CD14-positive monocyte (primary cell): ENCODE results near the gene NUP107. TPM values are rescaled to one million over a fixed set of nuclear protein-coding genes. Genes with fewer than 3 reads are reported as not detected.

ENCODE experiments used
- DNase-seq, 3 donors: peaks; one replicate each; pipeline ENCODE4 v3.0.0-alpha.2; 2011 to 2022
- H2AFZ ChIP-seq: 2 replicates; pipeline ENCODE4 v1.6.0; 2012; ENCODE audit warnings: mild to moderate bottlenecking, low read depth, low read length, inconsistent platforms; ENCODE audit not compliant: insufficient read depth, poor library complexity, severe bottlenecking
- H3K27ac ChIP-seq, 2 donors: 1 replicate in 1 of 2; 2 replicates in 1 of 2; pipeline ENCODE4 v1.5.1; 2012 to 2013; ENCODE audit warnings: low read length in 2 of 2, control low read depth in 1 of 2, inconsistent platforms in 1 of 2, low read depth in 1 of 2, mild to moderate bottlenecking in 1 of 2
- H3K27me3 ChIP-seq, 2 donors: one replicate each; pipeline versions ENCODE4 v1.6.0 to v1.6.1; 2011 to 2013; ENCODE audit warnings: low read length in 2 of 2; ENCODE audit not compliant: control insufficient read depth in 2 of 2, insufficient read depth in 2 of 2
- H3K36me3 ChIP-seq, 2 donors: replicated peaks in 1 of 2; 1 replicate in 1 of 2; 2 replicates in 1 of 2; pipeline versions ENCODE4 v1.5.1 to v1.6.1; 2012 to 2013; ENCODE audit warnings: low read length in 2 of 2, control low read depth in 1 of 2, inconsistent platforms in 1 of 2, mild to moderate bottlenecking in 1 of 2; ENCODE audit not compliant: insufficient read depth in 2 of 2, control insufficient read depth in 1 of 2
- H3K4me1 ChIP-seq, 2 donors: 1 replicate in 1 of 2; 2 replicates in 1 of 2; pipeline versions ENCODE4 v1.5.1 to v1.6.1; 2012 to 2013; ENCODE audit warnings: low read length in 2 of 2, control low read depth in 1 of 2, inconsistent platforms in 1 of 2, mild to moderate bottlenecking in 1 of 2, moderate library complexity in 1 of 2; ENCODE audit not compliant: insufficient read depth in 2 of 2, control insufficient read depth in 1 of 2
- H3K4me2 ChIP-seq: replicated peaks from 2 replicates; pipeline ENCODE3; 2012; ENCODE audit warnings: low read length, moderate library complexity, mild to moderate bottlenecking; ENCODE audit not compliant: poor library complexity, severe bottlenecking; ENCODE audit errors: extremely low read depth
- H3K4me3 ChIP-seq, 3 experiments: fragments of 200-600 bp in 1 of 3; sonication (generic) in 1 of 3; replicated peaks in 1 of 3; 1 replicate in 2 of 3; 2 replicates in 1 of 3; pipeline ENCODE4 v1.5.1; 2011 to 2013; ENCODE audit warnings: low read length in 3 of 3, mild to moderate bottlenecking in 3 of 3, control low read depth in 2 of 3, low read depth in 2 of 3, inconsistent platforms in 1 of 3, moderate library complexity in 1 of 3
- H3K79me2 ChIP-seq: 2 replicates; pipeline ENCODE4 v1.6.0; 2012; ENCODE audit warnings: mild to moderate bottlenecking, control low read depth, inconsistent platforms, low read length, moderate library complexity; ENCODE audit not compliant: insufficient read depth
- H3K9ac ChIP-seq: 2 replicates; pipeline ENCODE4 v1.6.0; 2017; ENCODE audit warnings: low read length, mild to moderate bottlenecking; ENCODE audit not compliant: insufficient read depth, poor library complexity, severe bottlenecking
- H3K9me3 ChIP-seq, 2 donors: replicated peaks in 1 of 2; 1 replicate in 1 of 2; 2 replicates in 1 of 2; pipeline versions ENCODE4 v1.5.1 to v1.6.1; 2012 to 2013; ENCODE audit warnings: low read length in 2 of 2, control low read depth in 1 of 2; ENCODE audit not compliant: control insufficient read depth in 1 of 2, insufficient read depth in 1 of 2
- H4K20me1 ChIP-seq: 2 replicates; pipeline ENCODE4 v1.6.0; 2012; ENCODE audit warnings: mild to moderate bottlenecking, low read length, control low read depth, moderate library complexity; ENCODE audit not compliant: insufficient read depth
- H3K27ac Mint-ChIP-seq, 7 donors: one replicate each; pipeline ENCODE4 v1.8.0; 2020; ENCODE audit warnings: mild to moderate bottlenecking in 7 of 7, mixed read lengths in 7 of 7, moderate library complexity in 6 of 7, inconsistent platforms in 2 of 7
- H3K27me3 Mint-ChIP-seq, 3 donors: one replicate each; pipeline ENCODE4 v1.8.0; 2021 to 2022; ENCODE audit warnings: low read depth in 3 of 3, mild to moderate bottlenecking in 3 of 3, mixed read lengths in 3 of 3, moderate library complexity in 3 of 3, inconsistent platforms in 1 of 3
- H3K36me3 Mint-ChIP-seq, 2 donors: one replicate each; pipeline ENCODE4 v1.8.0; 2020; ENCODE audit warnings: mixed read lengths in 2 of 2, inconsistent platforms in 1 of 2, mild to moderate bottlenecking in 1 of 2
- H3K4me1 Mint-ChIP-seq: one replicate; pipeline ENCODE4 v1.8.0; 2020; ENCODE audit warnings: mild to moderate bottlenecking, mixed read lengths
- H3K4me3 Mint-ChIP-seq, 2 donors: one replicate each; pipeline ENCODE4 v1.8.0; 2020; ENCODE audit warnings: mild to moderate bottlenecking in 2 of 2, mixed read lengths in 2 of 2, moderate library complexity in 1 of 2
- H3K9me3 Mint-ChIP-seq, 7 donors: one replicate each; pipeline ENCODE4 v1.8.0; 2020 to 2022; ENCODE audit warnings: mixed read lengths in 7 of 7, mild to moderate bottlenecking in 6 of 7, moderate library complexity in 6 of 7, inconsistent platforms in 2 of 7
- WGBS: methylation state at CpG from one replicate; pipeline ENCODE4 v1.1.5; 2013; ENCODE audit warnings: missing lambda C conversion rate; ENCODE audit not compliant: insufficient coverage; 5-methylcytosine and 5-hydroxymethylcytosine counted together
- intact Hi-C, 2 donors: fragments of 100-400 bp; cut with micrococcal nuclease; formaldehyde crosslinking; loops; one replicate each; pipeline versions ENCODE4 v1.15.0 to v1.15.1; 2023
- polyA plus RNA-seq, 3 donors: library from polyadenylated mRNA; depleted of rRNA in 1 of 3; unstranded in 2 of 3; stranded (reverse) in 1 of 3; fragments of 300-500 nt in 2 of 3; fragments of >200 nt in 1 of 3; fragmentation: Illumina TruSeq in 2 of 3; gene quantifications; 1 replicate in 2 of 3; 2 replicates in 1 of 3; pipeline ENCODE4 v1.2.3, GENCODE V29; 2012 to 2021
- TF ChIP-seq, protein P1 (sequence below): fragments of 200-600 bp; IDR thresholded peaks from one replicate; pipeline ENCODE4 v1.8.0; 2022; ENCODE audit warnings: antibody characterized with exemption, mild to moderate bottlenecking

NUP107 gene
- polyA plus RNA-seq, 3 donors = 6.7 to 20.5 (median 10.7) TPM

DNA sequence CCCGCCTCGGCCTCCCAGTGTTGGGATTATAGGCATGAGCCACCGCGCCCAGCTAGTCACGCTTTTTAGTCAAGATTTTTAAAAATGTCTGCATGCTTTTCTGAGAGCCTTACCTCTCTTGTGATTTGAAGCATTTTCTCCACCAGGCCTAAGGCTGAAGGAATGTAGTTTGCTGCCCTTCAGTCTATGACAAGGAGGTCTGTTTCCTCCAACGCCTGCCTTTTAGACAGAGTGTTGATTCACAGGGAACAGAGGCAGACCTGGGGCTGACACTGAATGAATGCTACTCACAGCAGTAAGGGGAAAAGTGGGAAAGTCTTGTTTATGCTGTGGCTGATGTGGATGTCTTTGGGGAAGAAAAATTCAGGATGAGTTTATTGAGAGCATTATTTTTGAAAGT, 94.0 kb downstream of the NUP107 start:
- intact Hi-C loops = loop anchor here in 1 of 2 donors (5.0 kb wide), 1 partner anchor 33 kb away; the partner anchor contains the start of gene SLC35E3
- Histone ChIP-seq H3K4me1 (peaks cover 25% of the 10 kb centered on the region in 2 donors), H3K36me3 (no peaks in the 10 kb centered on the region), H3K79me2 (no peaks in the 10 kb centered on the region), H3K9me3 (no peaks in the 10 kb centered on the region), H3K27me3 (no peaks in the 10 kb centered on the region), H2AFZ (no peak overlapping the region), H3K4me2 (no peak overlapping the region), H3K9ac (no peak overlapping the region), H3K4me3 (no peak overlapping the region), H3K27ac (no peak overlapping the region), H4K20me1 (no peaks in the 10 kb centered on the region)
- TF ChIP-seq, protein P1, sequence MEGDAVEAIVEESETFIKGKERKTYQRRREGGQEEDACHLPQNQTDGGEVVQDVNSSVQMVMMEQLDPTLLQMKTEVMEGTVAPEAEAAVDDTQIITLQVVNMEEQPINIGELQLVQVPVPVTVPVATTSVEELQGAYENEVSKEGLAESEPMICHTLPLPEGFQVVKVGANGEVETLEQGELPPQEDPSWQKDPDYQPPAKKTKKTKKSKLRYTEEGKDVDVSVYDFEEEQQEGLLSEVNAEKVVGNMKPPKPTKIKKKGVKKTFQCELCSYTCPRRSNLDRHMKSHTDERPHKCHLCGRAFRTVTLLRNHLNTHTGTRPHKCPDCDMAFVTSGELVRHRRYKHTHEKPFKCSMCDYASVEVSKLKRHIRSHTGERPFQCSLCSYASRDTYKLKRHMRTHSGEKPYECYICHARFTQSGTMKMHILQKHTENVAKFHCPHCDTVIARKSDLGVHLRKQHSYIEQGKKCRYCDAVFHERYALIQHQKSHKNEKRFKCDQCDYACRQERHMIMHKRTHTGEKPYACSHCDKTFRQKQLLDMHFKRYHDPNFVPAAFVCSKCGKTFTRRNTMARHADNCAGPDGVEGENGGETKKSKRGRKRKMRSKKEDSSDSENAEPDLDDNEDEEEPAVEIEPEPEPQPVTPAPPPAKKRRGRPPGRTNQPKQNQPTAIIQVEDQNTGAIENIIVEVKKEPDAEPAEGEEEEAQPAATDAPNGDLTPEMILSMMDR = no peak
- WGBS = 95% methylated on average over 5 of the region's 6 CpGs
- H3K27me3 Mint-ChIP-seq = peaks cover 0 to 2% (median 1%) of the 10 kb centered on the region in 3 donors
- no peak overlapping the region for H3K4me3 Mint-ChIP-seq
- H3K36me3 Mint-ChIP-seq = peaks cover 0 to 2% of the 10 kb centered on the region in 2 donors
- peaks cover 0 to 2% (median 0%) of the 10 kb centered on the region in 7 donors for H3K9me3 Mint-ChIP-seq
- H3K4me1 Mint-ChIP-seq = peaks cover 23% of the 10 kb centered on the region
- H3K27ac Mint-ChIP-seq = peak overlapping the region in 1 of 7 donors; percentile 16
- no peak for DNase-seq

- no peaks in the 10 kb centered on the region for H3K9me3 ChIP-seq
- DNase-seq = no peak
- H3K9ac ChIP-seq = no peak overlapping the region
- H3K4me3 ChIP-seq = no peak overlapping the region
- Mint-ChIP-seq H3K27ac (peak overlapping the region in 1 of 7 donors; percentile 26), H3K9me3 (peaks cover 0 to under 1% (median 0%) of the 10 kb centered on the region in 7 donors), H3K27me3 (peaks cover 0 to 1% (median under 1%) of the 10 kb centered on the region in 3 donors), H3K36me3 (peaks cover 2% of the 10 kb centered on the region in 2 donors), H3K4me3 (no peak overlapping the region), H3K4me1 (peaks cover 32% of the 10 kb centered on the region)
- H3K4me1 ChIP-seq = peaks cover 35% of the 10 kb centered on the region in 2 donors
- intact Hi-C loops = loop anchor here in 1 of 2 donors (5.0 kb wide), 1 partner anchor 34 kb away; the partner anchor contains the start of gene SLC35E3
- no peaks in the 10 kb centered on the region for H3K27me3 ChIP-seq
- H3K36me3 ChIP-seq = no peaks in the 10 kb centered on the region
- TF ChIP-seq, protein P1 = no peak
- H4K20me1 ChIP-seq = no peaks in the 10 kb centered on the region
- H3K27ac ChIP-seq = no peak overlapping the region
- no peak overlapping the region for H2AFZ ChIP-seq
- no peak overlapping the region for H3K4me2 ChIP-seq
- 100% methylated on average over 4 of the region's 6 CpGs for WGBS
- H3K79me2 ChIP-seq = no peaks in the 10 kb centered on the region
Observed at GRCh38 chr12:68781728-68782127, 95.0 kb downstream of the NUP107 start.
